GM18861 (cell line): ENCODE data around the gene TRPM3.

Experiments used
- ATAC-seq: cut with Tn5 transposase; IDR thresholded peaks from one replicate; pipeline ENCODE4 v1.9.1; 2021; ENCODE audit not compliant: unreplicated experiment

Gene TRPM3

DNA sequence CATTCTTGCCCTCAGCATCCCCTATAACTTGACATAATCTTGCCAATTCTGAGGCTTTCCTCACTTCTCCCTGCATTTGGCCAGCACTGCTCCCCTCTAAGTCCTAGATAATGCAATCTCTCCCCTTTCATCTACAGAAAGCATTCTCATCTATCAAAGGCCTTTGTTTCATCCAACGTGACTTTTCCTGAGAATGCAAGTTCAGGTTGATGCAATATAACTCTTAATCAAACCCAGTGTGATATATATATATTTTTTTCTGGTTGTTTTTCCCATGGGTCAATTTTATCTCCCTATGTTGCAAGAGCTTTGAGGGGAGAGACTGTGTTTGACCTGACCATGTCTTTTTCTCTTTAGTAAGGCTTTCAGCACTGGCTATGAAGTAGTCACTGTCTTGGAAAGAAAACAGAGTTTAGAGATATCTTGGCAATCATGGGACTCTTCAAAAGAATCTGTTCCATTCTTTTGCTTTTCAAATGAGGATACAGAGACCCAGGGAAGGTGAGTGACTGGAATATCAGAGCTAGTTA lies 268.6 kb downstream of the TRPM3 start:
- ATAC-seq: no peak

DNA sequence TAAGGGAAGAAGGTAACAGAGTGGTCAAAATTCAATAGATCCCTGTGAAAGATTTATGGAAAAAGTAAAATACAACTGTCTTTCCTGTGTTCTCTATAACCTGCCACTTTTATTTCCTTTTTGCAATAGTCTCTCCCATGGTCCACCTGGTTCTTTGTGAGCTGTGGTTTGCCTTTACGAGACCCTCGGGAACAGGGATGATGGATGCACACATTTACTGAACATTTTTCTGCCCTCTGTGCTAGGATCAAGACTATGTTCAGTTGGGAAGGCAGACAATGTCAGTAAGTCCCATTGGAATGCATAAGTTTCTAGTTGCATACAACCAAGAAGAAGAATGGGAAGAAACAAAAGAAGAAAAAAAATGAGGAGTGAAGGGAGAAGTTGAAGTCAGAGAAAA lies 281.2 kb downstream of the TRPM3 start:
- no peak for ATAC-seq

DNA sequence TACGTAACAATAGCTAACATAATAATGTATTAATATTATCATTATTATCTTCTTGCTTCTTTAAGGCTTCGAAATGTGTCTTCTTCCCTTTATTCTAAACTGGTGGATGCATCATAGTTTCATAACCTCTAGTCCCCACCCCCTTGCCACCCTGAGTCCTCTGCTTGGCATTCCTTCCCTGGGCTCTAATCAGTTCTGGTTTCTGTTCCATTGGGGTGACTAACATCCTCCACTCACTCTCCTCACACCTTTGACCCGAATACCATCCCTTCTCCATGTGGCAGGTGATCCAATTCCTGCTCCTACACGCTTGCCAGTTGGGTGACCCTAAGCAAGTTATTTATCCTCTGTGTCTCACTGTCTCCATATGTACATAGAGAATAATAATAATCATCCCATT lies 286.1 kb downstream of the TRPM3 start:
- no peak for ATAC-seq

DNA sequence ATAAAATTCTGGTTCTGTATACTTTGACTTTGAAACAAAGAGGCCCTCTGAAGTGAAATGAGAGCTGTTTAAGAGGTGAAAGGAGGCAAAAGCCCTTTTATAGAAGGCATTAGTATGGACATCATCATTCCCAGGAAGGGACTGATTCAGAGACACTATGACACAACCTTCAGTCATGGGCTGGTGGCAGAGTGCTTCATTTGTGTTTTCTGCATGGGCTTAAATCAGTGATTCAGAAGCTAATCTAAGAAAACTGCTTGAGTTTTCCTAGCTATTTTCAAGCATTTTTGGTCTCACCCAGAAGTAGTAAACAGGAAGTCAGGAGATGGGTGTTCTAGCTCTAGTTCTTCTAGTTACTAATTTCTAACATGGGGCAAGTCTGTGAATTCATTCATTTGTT lies 288.9 kb downstream of the TRPM3 start:
- ATAC-seq: no peak

DNA sequence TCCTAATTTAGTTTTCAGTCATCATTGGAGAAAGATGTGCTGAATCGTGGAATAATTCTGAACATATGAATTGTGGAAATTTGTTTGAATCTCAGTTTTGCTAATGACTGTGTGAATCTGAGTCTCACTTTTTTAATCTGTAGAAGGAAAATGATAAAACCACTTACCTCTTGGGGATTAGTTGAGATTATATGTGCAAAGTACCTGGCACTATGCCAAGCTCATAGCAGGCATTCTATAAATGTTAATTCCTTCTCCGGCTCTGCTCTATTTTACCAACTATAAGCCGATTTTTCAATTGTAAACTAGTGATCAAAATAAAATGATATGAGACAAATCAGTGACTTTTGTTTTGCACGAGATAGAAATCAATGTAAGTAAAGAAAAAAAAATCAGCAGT lies 290.8 kb downstream of the TRPM3 start:
- no peak for ATAC-seq

DNA sequence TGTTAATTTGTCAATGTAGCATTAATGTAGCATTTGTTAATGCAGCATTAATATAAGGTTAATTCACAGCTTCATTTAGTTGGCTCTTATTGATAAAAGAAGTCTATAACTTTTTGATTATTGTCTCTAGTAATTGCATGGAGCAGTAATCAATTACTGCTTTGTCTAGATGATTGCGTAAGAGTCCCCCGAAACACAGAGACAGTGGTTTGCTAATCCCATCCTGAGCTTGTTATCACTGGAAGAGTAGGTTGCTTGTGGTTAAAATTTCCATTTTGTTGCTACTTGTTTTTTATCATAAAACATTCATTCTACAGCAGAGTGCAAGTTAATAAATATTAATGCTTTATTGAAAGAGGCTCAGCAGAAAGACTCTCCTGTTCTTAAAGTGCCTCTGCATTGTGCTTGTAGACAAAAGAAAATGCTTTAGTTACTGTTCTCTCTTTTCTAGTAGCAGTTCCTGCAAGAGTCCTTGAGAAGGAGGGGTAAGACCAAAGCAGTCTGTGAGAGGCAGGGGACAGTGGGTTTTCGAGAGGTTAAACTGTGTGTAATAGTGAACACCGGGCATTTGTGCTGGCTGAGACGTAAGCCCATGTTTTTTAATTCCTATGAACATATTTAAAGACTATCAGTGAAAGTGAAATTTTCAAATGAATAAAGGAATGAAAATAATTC lies 291.7 kb downstream of the TRPM3 start:
- ATAC-seq: no peak

DNA sequence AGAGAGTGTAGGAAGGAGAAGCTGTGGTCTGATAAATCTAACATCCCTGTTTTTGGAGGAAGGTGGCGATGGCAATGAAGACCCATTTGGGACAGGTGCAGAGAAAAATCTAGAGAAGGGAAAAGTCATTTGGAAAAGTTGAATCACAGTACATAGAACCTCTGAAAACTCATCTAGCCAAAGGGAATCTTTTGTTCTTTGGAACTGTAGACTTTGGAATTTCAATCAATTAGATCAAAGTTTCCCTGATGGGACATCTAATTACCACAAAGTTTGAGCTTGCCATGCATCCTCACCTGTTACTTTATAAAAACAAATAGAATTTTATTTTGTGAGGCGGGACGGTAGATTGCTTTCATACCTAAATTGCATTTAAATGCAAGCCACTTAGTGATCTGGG lies 294.9 kb downstream of the TRPM3 start:
- ATAC-seq: no peak

DNA sequence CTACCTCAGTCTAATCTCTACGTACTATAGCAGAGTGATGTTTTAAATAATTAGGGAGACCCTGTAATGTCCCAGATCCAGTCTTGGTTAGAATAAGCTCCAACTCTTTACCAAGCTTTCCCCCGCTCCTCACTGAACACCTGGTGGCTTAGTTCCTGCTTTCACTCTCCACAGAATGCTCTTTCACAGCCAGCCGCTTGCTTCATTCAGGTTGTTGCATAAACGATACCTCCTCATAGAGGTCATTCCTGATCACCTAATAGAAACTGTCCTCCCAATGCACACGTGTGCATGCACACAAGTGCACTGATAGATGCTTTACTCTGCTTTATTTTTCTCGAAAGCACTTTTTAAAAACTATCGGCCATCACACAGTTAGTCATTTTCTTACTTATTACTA lies 298.1 kb downstream of the TRPM3 start:
- ATAC-seq: no peak

DNA sequence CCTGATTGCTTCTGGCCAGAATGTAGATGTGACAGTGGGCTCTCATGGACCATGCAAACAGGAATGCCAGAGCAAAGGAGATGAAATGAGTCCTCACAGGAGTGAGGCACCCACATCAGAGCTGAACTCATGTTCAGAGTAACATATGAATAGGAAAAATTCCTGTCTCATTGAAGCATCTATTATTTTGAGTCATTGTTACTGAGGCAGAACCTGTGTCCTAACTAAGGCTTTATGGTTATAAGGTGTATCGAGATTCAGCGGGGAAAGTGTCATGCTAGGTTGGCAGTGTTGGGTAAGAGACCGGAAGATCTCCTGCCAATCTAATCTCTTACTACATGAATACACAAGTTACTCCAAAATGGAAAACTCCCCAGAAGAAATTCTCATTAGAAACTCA lies 304.1 kb downstream of the TRPM3 start:
- no peak for ATAC-seq

DNA sequence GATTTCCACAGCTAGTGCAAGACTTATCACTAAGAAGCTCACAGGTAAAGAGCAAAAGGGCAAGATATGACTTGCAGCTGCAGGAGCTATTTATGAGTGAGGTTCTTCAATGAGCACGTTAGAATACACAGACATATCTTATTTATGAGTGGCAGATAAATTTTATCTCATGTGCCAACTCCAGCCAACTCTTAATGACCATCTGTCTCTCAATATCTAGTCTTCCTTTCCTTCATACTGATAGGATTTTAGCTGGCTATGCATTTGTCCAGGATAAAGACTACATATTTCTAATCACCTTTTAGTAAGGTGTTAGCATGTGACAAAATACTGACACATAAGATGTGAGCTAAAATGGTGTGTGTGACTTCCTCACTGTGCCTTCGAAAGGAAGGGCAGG lies 304.5 kb downstream of the TRPM3 start:
- ATAC-seq: no peak

DNA sequence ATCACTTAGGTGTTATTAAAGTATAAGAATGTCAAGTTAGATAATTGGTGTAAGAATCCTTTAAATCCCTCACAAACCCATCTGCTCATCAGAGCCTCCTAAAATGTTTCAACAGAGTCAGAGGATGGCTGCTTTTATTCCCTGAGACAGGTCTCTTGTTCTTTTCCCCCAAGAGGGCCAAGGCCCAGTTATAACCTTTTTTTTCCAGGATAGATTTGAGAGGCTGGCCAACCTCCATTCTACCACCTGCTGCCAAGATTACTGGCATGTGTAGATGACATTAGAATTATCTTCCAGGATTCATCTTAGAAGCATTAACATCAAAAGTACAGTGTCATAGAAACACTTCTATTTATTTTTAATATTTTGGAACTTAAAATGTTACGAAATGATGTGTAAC lies 305.1 kb downstream of the TRPM3 start:
- ATAC-seq: no peak

DNA sequence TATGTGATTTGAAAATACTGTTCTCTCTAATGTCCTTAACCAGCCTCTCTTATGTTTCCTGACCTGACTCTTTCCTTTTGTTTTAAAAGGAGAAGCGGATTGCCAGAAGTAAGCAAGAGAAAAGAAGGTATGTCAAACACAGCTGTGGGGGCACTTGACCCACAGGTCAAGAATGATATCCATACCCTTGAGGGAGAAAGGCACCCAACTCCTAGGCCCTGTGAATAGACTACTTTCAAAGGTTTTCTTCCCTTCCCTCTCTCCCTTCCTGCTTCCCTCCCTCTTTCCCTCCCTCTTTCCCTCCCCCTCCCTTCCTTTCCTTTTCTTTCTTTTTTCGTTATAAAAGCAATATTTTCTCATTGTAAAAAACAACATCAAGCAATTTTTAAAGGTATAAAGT lies 306.8 kb downstream of the TRPM3 start:
- no peak for ATAC-seq

DNA sequence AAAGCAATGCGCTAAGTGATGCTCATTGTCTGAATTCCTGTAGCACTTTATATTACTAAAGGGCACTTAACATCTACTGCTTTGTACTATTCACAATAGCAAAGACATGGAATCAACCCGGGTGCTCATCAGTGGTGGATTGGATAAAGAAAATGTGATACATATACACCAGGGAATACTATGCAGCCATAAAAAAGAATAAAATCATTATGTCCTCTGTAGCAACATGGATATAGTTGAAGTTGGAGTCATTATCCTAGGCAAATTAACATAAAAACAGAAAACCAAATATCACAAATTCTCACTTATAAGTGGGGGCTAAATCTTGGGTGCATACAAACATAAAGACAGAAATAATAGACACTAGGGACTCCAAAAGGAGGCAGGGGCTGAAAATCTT lies 308.3 kb downstream of the TRPM3 start:
- ATAC-seq: no peak

DNA sequence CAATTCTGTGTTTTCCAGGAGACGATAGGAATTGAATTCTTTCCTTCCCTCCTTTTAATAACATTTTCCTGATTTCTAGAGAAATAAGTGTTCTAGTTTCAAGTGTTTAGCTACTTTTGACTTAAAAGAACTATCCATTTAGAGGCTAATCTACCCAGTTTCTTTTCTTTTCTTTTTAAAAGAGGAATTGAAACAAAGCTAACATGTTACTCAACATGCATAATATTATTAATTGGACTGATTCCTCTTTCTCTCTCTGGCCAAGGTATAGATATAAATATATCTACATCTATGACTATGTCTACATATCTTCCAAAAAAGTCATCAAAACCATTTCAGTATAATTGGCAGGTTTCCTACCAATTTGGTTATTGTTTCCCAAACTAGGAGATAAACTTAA lies 309.8 kb downstream of the TRPM3 start:
- ATAC-seq: peak; percentile 76

DNA sequence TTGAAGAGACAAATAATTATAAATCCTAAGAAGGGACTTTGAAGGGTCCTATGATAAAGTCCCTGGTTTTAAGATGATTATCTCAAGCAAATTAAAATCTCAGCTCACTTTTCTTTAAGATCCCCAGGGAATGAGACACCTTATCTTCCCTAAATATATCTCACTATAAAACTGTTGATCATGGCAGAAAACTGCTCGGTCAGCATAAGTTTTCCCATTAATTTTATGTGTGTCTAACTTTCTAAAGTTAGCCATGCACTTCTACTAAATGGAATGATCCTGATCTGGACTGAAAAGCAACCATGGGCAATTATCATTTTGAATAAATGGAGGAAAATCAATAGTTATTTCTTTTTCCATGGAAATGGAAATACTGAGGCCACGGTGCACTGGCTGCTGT lies 314.5 kb downstream of the TRPM3 start:
- no peak for ATAC-seq

DNA sequence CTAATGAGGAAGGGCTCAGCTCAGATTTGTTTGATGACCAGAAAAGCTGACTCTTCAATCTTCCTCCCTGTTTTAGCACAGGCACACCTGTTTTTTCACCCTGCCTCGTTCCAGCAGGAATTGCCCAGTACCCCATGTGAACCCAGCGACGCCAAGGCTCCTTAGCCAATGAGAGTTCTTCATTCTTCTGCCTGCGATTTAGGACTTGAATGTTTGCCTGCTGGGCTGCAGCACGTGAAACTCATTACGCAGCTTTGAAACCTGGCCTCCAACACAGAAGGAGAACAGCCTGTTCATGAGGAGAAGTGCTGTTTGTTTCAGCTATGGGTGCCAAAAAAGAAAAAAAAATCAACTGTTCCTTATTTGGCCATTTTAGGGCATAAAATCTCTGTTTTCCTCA lies 315.5 kb downstream of the TRPM3 start:
- ATAC-seq: no peak

DNA sequence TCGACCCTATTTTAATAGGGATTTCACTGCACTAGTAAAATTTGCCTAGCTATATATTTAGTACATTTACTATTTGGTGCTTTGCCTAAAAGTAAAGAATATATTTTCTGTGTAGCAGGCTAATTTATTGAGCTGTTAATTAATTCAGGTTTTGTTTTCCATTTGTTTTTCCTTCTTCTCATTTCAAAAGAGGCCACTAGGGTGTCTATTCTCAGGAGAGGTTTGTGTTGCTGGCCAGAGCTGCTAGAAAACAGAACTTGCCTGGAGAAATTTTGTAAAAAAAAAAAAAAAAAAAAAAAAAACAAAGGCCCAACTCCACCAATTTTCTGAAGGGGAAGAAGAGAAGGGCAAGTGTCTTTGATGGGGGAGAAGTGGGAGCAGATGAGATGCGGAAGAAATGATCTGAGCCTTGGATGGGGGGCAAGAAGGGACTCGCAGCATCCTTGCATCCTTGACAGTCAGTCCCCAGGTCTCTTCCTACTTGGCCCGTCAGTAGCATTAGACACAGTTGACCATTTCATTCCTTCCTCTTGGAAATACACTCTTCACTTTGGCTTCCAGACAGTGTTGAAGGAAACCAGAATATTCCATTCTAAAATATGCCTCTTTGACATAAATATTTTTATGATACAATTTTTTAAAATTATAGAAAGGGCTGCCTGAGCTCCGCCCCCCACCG lies 318.5 kb downstream of the TRPM3 start:
- no peak for ATAC-seq

DNA sequence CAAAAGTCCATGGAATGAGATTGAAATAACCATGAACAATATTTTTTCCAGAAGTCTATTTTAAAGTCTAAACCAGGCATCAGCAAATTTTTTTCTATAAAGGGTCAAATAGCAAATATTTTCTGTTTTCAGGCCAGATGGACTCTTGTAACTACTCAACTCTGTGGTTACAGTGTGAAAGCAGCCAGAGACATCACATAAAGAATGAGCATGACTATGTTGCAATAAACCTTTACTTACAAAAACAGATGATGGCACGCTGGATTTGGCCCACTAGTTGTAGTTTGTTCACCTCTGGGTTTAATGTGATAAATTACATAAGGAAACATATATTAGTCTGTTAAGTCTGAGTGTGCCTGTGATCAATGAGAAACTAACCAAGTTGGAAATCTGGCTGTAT lies 319.2 kb downstream of the TRPM3 start:
- no peak for ATAC-seq

DNA sequence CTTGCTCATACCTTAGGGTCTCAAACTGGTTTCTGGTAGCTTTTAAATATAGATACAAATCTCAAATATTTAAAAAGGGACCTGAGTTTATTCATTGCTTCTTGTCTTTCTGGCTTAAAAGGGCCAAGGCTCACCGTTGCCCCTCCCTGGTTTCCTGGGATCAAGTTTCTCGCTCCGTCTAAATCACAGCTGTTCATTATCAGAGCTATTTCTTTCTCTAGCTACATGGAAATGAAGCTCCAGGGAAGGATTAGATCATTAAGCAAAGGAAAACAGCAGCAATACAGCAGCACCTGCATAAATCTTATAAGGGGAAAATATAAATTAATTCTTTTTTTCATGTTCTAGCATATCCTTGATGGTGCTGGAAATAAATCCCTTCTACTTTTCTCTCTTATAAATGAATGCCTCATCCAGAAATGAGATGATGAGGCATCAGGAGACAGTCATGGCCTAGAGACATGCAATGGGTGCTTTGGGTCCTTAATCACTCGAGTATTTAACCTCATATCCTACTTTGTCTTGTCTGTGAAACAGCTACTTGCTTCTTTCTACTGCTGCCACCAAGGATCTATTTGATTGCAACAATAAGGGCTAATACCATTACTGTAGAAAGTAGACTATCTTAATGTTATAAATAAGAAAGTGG lies 320.1 kb downstream of the TRPM3 start:
- no peak for ATAC-seq

DNA sequence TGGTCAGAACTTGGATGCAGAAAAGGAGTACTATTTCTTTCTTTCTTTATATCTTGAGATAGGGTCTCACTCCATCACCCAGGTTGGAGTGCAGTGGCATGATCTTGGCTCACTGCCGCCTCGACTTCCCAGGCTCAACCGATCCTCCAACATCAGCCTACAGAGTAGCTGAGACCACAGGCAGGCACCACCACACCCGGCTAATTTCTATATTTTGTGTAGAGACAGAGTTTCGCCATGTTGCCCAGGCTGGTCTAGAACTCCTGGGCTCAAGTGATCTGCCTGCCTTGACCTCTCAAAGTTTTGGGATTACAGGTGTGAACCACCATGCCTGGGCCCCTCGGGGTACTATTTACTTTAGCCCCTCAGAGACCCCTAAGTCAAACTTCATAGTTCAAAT lies 323.4 kb downstream of the TRPM3 start:
- ATAC-seq: no peak

DNA sequence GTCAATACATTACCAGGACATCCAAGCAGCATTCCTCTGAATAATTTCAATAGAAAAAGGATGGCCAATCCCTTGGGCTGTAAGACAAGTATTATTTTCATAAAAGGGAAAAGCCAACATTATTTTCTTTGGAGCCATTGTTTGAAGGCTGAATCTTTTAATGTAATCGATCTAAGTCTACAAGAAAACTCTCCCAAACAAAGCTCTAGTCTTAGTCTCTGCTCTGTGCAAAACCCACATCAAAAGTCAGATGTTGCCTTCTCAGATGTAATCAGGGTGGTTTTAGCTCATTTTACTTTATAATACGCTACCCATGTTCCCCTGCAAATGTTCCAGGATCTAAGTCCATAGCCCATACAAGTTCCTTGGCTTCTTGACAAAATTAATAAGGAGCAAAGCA lies 325.6 kb downstream of the TRPM3 start:
- no peak for ATAC-seq

DNA sequence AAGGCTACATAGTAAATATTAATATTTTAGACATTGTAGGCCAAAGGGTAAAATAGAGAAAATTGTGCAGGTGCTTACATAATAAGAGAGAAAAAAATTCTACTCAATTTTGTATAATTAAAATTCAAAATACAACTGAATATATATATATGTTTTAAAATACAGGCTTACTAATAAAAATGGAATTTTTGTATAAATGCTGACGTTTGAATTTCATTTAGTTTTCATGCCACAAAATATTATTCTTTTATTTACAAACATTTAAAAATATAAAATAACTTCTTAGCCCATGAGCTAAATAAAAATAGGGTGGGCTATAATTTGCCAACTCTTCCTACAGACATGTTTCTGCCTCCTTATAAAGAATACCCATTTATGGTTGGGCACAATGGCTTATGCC lies 328.6 kb downstream of the TRPM3 start:
- ATAC-seq: no peak
